Stimulated activated CD4-positive, alpha-beta T cell treated with anti-CD3 and anti-CD28 coated beads, Interleukin-15, amount 100 ng/mL, for 1 hour (primary cell): ENCODE data around the gene SPDYE2B.
"Not testable (repeated sequence)": the region's sequence is repeated elsewhere in the genome, so short reads cannot be mapped to it uniquely, and the experiment has no call there.

Source experiments
- DNase-seq, 2 donors: peaks; one replicate each; pipeline ENCODE4 v3.0.0-alpha.2; 2020; ENCODE audit warnings: low read depth in 1 of 2, low spot score in 1 of 2

The SPDYE2B gene, protein sequence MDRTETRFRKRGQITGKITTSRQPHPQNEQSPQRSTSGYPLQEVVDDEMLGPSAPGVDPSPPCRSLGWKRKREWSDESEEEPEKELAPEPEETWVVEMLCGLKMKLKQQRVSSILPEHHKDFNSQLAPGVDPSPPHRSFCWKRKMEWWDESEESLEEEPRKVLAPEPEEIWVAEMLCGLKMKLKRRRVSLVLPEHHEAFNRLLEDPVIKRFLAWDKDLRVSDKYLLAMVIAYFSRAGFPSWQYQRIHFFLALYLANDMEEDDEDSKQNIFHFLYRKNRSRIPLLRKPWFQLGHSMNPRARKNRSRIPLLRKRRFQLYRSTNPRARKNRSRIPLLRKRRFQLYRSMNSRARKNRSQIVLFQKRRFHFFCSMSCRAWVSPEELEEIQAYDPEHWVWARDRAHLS

DNA sequence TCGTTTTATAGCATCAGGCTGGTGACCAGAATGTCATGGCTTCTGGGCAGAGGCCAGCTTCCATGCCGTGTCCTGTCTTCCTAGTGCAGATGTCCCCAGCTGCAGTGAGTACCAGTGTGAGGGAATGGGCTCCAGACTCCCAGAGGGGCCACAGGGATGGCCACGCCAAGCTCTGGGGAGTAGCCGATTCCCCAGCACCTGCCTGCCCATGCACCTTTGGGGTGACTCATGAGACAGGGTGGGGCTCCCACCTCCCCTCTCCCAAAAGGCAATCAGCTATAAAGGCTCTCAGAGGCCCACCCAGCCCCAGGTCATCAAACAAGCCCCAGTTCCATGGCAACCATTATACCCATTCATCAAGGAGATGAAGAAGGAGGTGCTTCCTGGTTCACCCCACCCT, at the start of gene SPDYE2B:
TSS of gene SPDYE2B (plus strand) at position 396 of the 400 bp plus-strand sequence. CDS start 2,030 bp downstream, outside the sequence.
- not testable (repeated sequence) for DNase-seq

DNA sequence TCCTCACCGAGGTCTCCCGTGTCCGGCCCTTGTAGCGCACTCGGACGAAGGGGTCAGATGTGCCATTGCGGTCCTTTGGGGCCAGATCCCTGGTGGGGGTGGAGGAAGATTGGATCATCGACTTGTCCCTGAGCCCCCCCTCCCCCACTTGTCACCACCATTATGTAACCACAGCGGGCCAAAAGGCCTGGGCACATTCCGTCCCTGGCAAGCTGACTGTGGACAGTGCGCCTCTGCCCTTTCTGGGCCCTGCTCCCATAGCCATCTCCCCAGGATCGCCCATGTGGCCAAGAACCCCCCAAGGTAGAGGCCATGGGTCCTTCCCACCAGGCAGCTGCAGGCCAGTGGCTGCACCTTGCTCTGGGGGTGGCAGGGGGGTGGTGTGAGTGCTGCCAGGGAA, 47.8 kb upstream of the SPDYE2B start:
- DNase-seq = not testable (repeated sequence)

DNA sequence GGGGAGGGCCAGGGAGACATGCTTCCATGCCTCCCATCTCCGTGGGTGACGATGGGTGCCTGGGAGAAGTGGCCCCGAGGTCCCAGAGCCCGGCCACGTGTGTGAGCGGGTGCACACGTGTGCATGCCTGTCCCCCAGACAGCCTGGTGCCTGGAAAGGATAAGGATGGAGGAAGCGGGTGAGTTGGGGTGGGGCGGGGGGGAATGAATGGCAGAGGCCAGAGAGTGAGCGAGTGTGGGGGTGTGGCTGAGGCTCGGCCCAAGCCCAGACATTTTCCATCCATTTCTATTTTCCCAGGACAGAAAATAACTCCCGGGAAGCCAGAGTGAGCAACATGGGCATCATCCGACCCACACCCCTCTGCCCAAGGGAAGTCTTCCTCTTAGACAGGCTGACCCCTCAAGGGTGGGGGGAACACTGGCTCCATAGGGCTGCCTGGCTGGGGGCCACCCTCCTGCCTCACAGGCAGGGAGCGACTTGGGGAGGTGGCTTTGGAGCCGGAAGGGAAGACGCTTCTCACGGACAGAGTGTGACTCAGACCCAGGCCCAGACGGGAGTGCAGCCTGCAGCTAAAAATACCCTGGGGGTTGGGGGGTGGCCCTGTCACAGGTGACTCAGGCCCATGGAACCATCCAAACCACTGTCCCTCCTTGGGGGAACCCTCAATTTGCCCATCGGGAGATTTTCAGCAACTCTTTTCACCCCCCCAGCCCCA, 45.5 kb upstream of the SPDYE2B start:
- not testable (repeated sequence) for DNase-seq

DNA sequence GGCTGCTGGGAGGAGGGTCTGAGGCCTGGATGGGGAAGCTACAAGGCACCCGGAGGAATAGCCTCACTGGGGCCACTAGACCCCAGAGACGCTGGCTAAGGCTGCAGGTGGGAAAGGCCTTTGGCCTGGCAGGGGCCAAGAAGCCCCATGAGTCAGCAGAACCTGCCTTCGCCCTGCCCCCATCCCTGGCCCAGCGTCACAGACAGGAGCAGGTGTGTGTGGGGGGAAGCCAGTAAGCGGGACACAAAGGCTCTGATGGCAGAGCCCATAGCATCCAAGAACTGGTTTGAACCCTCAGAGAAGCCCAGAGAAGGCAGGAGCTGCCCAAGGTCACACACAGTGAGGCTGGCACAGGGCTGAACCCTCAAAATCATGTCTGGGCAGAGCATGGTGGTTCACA, 43.3 kb upstream of the SPDYE2B start:
- not testable (repeated sequence) for DNase-seq

DNA sequence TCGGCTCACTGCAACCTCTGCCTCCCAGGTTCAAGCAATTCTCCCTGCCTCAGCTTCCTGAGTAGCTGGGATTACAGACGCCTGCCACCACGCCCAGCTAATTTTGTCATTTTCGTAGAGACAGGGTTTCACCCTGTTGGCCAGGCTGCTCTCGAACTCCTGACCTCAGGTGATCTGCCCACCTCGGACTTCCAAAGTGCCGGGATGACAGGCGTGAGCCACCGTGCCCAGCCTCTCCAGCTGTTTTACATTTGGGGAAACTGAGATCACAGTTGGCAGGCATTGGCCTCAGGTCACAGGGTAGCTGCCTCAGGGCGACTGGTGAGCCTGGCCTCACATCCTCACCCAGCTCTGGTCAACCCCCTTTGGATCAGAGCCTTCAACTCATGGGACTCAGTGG, 40.4 kb upstream of the SPDYE2B start:
- DNase-seq = not testable (repeated sequence)

DNA sequence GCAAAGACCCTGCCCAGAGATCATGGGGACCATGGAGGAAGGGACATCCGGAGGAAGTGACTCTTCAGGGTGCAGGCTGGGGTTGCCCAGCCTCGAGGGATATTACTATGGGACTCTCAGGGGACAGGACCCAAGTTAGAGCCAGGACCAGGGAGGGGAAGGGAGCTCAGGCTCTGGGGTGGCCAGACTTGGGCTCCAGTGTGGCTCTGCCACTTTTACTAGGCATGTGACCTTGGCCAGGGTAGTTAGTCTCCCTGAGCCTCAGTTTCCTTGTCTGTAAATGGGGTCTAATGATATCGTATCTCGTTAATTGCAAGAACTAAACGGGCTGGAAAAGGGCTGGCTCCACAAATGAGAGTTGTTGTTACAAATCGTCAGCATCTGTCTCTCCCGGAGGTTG, 39.7 kb upstream of the SPDYE2B start:
- DNase-seq = not testable (repeated sequence)

- not testable (repeated sequence) for DNase-seq
These were observed 39.0 kb upstream of the SPDYE2B start for GRCh38 chr7:102611013-102611674.

DNA sequence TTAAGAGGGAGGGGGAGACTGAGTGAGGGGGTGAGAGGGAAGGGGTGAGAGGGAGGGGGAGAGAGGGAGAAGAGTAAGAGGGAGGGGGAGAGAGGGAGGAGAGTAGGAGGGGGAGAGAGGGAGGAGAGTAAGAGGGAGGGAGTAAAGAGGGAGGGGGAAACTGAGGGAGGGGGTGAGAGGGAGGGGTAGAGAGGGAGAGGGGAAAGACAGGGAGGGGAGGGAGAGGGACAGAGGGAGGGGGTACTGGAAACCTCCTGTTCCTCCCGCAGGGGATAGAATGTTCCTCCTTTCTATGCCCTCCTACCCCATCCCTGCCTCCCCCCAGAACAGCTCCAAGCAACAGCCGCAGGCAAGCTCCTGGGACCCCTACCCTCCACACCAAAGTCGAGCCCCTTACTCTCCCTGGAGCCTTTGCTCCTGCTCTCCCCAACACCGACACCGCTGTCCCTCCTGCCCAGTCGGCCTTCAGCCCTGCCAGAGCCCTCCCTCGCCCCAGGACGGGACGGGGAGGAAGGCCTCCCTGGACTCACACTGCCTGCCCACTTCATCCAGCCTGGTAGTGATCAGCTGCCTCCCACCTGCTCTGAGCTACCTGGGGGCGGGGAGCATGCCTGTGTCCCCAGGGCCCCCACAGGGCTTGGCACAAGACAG, 38.3 kb upstream of the SPDYE2B start:
- not testable (repeated sequence) for DNase-seq

GRCh38 chr7:102613575-102614345, 36.4 kb upstream of the SPDYE2B start:
- DNase-seq = not testable (repeated sequence)

GRCh38 chr7:102614346-102614697, 35.8 kb upstream of the SPDYE2B start:
- DNase-seq = not testable (repeated sequence)

GRCh38 chr7:102614873-102615272, 35.2 kb upstream of the SPDYE2B start:
- not testable (repeated sequence) for DNase-seq

- DNase-seq = not testable (repeated sequence)
These were observed 34.2 kb upstream of the SPDYE2B start for GRCh38 chr7:102615930-102616329.

GRCh38 chr7:102616507-102617125, 33.5 kb upstream of the SPDYE2B start, which contains the start of gene RASA4:
TSS of gene RASA4 (minus strand) at chr7:102616756. CDS start at chr7:102616689, 67 bp downstream.
- peak in 1 of 2 donors; percentile 21 for DNase-seq

GRCh38 chr7:102618122-102618521, 32.0 kb upstream of the SPDYE2B start:
- DNase-seq = not testable (repeated sequence)

DNA sequence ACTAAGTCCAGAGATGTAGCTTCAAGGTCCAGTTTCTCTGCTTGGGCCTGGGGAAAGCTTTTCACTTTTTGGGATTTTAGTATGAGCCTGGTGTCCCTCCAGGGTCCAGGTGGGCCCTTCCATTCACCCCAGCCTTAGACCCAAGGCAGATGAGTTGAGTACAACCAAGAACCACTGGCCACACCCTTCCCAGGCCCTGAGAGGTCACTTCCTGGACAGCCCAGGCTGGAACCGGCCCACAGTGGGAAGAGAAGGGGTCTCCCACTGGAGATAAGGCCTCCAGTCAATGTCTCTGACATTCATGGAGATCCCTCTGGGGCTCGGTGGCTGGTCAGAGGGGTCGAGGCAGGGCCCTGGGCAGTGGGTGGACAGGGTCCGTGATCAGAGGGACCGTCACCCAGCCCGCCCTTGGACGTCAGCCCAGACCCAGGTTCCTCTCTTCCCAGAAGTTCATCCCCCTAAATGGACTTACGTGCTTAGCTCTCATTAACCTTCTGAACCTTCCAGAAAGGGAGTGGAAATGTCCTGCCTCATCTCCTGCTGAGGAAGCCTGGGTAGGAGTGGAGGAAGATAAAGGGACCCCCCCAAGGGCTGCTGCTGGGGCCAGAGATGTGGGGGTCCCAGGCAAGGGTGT, 22.7 kb upstream of the SPDYE2B start:
- DNase-seq = not testable (repeated sequence)

- not testable (repeated sequence) for DNase-seq
These were observed 19.5 kb upstream of the SPDYE2B start for GRCh38 chr7:102630622-102631021.

DNA sequence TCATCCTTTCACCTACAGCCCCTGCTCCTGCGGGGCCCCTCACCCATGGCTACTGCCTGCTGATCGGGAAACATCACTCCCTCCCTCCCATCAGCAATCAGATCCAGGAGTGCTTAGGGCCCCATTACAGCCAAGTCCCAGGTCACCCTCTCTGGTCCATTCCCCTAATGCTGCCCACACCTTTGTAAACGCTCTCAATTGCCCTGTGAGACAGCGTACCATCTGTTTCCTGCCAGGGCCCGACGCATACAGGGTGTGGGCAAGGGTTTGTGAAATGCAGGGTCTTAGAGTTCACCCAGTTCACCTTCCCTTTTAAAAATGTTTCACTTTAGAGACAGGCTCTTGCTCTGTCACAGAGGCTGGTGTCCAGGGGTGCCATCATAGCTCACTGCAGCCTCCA, 15.8 kb upstream of the SPDYE2B start:
- DNase-seq = not testable (repeated sequence)

DNA sequence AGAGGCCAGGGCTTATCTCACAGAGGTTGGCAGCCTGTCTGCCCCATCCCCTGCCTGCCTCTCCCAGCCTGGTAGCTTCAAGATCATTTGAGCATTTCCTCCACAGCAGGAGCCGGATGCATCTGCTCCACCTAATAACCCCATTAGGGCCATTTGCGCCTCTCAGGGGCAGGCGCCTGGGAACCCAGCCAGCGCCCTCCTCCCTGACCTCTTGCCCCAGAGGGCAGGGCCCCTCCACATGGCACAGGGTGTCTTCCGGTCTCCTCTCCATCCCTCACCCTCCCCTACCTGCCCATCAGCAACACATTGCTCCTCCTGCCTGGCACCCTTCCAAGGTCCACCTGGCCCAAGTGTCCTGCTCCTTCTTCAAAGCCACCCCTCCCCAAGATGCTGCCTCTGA, 14.8 kb upstream of the SPDYE2B start:
- not testable (repeated sequence) for DNase-seq

DNA sequence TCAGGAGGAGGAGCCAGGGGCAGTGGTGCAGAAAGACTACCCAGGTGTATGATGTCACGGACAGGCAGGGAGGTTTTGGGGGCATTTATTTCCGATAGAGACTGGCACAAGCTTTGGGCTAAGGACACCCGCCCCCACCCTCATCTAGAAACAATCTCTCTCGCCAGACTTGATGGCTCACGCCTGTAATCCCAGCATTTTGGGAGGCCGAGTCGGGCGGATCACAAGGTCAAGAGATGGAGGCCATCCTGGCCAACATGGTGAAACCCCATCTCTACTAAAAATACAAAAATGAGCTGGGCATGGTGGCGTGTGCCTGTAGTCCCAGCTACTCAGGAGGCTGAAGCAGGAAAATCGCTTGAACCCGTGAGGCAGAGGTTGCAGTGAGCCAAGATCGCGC, 13.2 kb upstream of the SPDYE2B start:
- DNase-seq = not testable (repeated sequence)
